MM.1S (cell line): Measurements from ENCODE around the gene TANGO2.

Source experiments
- DNase-seq: peaks from one replicate; pipeline ENCODE4 v3.0.0-alpha.2; 2015
- H2AFZ ChIP-seq: fragments of 300-600 bp; sonication (generic); 2 replicates; pipeline ENCODE4 v1.6.0; 2016; ENCODE audit warnings: antibody characterized with exemption, low read length
- H3F3A ChIP-seq: fragments of 300-600 bp; sonication (generic); 2 replicates; pipeline ENCODE4 v1.6.1; 2016; ENCODE audit warnings: mild to moderate bottlenecking, antibody characterized with exemption, low read length, moderate library complexity, mixed read lengths; ENCODE audit not compliant: insufficient read depth
- H3K27ac ChIP-seq: fragments of 300-600 bp; sonication (generic); 2 replicates; pipeline ENCODE4 v1.5.1; 2016; ENCODE audit warnings: mild to moderate bottlenecking, low read length
- H3K27me3 ChIP-seq: fragments of 300-600 bp; sonication (generic); replicated peaks from 2 replicates; pipeline ENCODE4 v1.6.0; 2016; ENCODE audit warnings: low read length; ENCODE audit not compliant: insufficient read depth
- H3K36me3 ChIP-seq: fragments of 300-600 bp; sonication (generic); replicated peaks from 2 replicates; pipeline ENCODE4 v1.6.1; 2016; ENCODE audit warnings: mild to moderate bottlenecking, low read length, mixed read lengths; ENCODE audit not compliant: insufficient read depth
- H3K4me1 ChIP-seq: fragments of 300-600 bp; sonication (generic); 2 replicates; pipeline ENCODE4 v1.6.1; 2016; ENCODE audit warnings: low read length, mixed read lengths
- H3K4me2 ChIP-seq: fragments of 300-600 bp; sonication (generic); 2 replicates; pipeline ENCODE4 v1.6.0; 2016; ENCODE audit warnings: low read depth, low read length
- H3K4me3 ChIP-seq: fragments of 300-600 bp; sonication (generic); 2 replicates; pipeline ENCODE4 v1.5.1; 2016; ENCODE audit warnings: low read length, mixed read lengths
- H3K79me2 ChIP-seq: fragments of 300-600 bp; sonication (generic); 2 replicates; pipeline ENCODE4 v1.6.1; 2016; ENCODE audit warnings: mixed run types, low read length, mixed read lengths
- H3K9ac ChIP-seq: fragments of 300-600 bp; sonication (generic); 2 replicates; pipeline ENCODE4 v1.6.1; 2016; ENCODE audit warnings: low read length, mixed read lengths
- H3K9me2 ChIP-seq: fragments of 300-600 bp; sonication (generic); replicated peaks from 2 replicates; pipeline ENCODE4 v1.6.1; 2016; ENCODE audit warnings: mild to moderate bottlenecking, low read length, mixed read lengths; ENCODE audit not compliant: insufficient read depth
- H3K9me3 ChIP-seq: fragments of 300-600 bp; sonication (generic); replicated peaks from 2 replicates; pipeline ENCODE4 v1.6.1; 2016; ENCODE audit warnings: mild to moderate bottlenecking, low read length, mixed read lengths; ENCODE audit not compliant: insufficient read depth
- H4K20me1 ChIP-seq: fragments of 300-600 bp; sonication (generic); 2 replicates; pipeline ENCODE4 v1.6.1; 2016; ENCODE audit warnings: mild to moderate bottlenecking, low read length, moderate library complexity, mixed read lengths; ENCODE audit not compliant: insufficient read depth
- CTCF ChIP-seq: fragments of 300-600 bp; sonication (generic); IDR thresholded peaks from 2 replicates; pipeline ENCODE4 v1.5.1; 2016; ENCODE audit warnings: antibody characterized with exemption, low read length, mixed read lengths
- EZH2 ChIP-seq: fragments of 300-600 bp; sonication (generic); optimal IDR thresholded peaks from 2 replicates; pipeline ENCODE3; 2017; ENCODE audit warnings: low read depth, mild to moderate bottlenecking, antibody characterized with exemption, low read length, mixed read lengths
- EZH2phosphoT487 ChIP-seq: fragments of 300-600 bp; sonication (generic); IDR thresholded peaks from 2 replicates; pipeline ENCODE4 v1.6.1; 2018; ENCODE audit warnings: antibody characterized with exemption, low read length

Gene TANGO2

GRCh38 chr22:20033045-20033706, 12.3 kb downstream of the TANGO2 start:
- TF ChIP-seq EZH2phosphoT487, result no peak
- TF ChIP-seq CTCF, result no peak
- no peak for TF ChIP-seq EZH2
- no peak for DNase-seq
- peaks cover 8% of the 10 kb centered on the region for H3K4me1 ChIP-seq
- H3K27me3 ChIP-seq, result no peaks in the 10 kb centered on the region
- no peak overlapping the region for H3K9ac ChIP-seq
- H3K27ac ChIP-seq, result no peak overlapping the region
- H3K9me3 ChIP-seq, result no peaks in the 10 kb centered on the region
- no peak overlapping the region for H3K4me3 ChIP-seq
- H3K79me2 ChIP-seq, result peaks cover 2% of the 10 kb centered on the region; the same call in 1 of the 2 replicates
- H3K9me2 ChIP-seq, result no peaks in the 10 kb centered on the region
- no peaks in the 10 kb centered on the region for H3K36me3 ChIP-seq
- H3F3A ChIP-seq, result no peaks in the 10 kb centered on the region
- no peaks in the 10 kb centered on the region for H4K20me1 ChIP-seq
- H3K4me2 ChIP-seq, result no peak overlapping the region
- no peak overlapping the region for H2AFZ ChIP-seq

GRCh38 chr22:20034143-20034542, 13.2 kb downstream of the TANGO2 start:
- Histone ChIP-seq H3K79me2 (peaks cover 2% of the 10 kb centered on the region; the same call in 1 of the 2 replicates), H4K20me1 (no peaks in the 10 kb centered on the region), H3K27me3 (no peaks in the 10 kb centered on the region), H3F3A (no peaks in the 10 kb centered on the region), H3K4me2 (no peak overlapping the region), H3K27ac (no peak overlapping the region), H3K4me1 (peaks cover 8% of the 10 kb centered on the region), H3K9ac (no peak overlapping the region), H3K4me3 (no peak overlapping the region), H3K9me2 (no peaks in the 10 kb centered on the region), H3K36me3 (no peaks in the 10 kb centered on the region), H3K9me3 (no peaks in the 10 kb centered on the region), H2AFZ (no peak overlapping the region)
- no peak for DNase-seq
- TF ChIP-seq EZH2 (no peak), EZH2phosphoT487 (no peak), CTCF (no peak)

- Histone ChIP-seq H3K27ac (no peak overlapping the region), H3K9ac (no peak overlapping the region), H3K79me2 (peaks cover 2% of the 10 kb centered on the region; the same call in 1 of the 2 replicates), H3F3A (no peaks in the 10 kb centered on the region), H3K4me1 (peaks cover 8% of the 10 kb centered on the region), H3K27me3 (no peaks in the 10 kb centered on the region), H3K4me3 (no peak overlapping the region), H3K9me3 (no peaks in the 10 kb centered on the region), H3K9me2 (no peaks in the 10 kb centered on the region), H3K36me3 (no peaks in the 10 kb centered on the region), H3K4me2 (peak overlapping the region; percentile 47; the same call in 1 of the 2 replicates), H2AFZ (no peak overlapping the region), H4K20me1 (no peaks in the 10 kb centered on the region)
- TF ChIP-seq CTCF (no peak), EZH2phosphoT487 (no peak), EZH2 (no peak)
- DNase-seq, result no peak
Measured at GRCh38 chr22:20035375-20036083, 14.6 kb downstream of the TANGO2 start.
